Cardiac muscle cell (in vitro differentiated cells and primary cell): ENCODE measurements around the gene P2RX3. TPM values are rescaled to one million over a fixed set of nuclear protein-coding genes. Genes with fewer than 3 reads are reported as not detected.
A peak's percentile ranks its signal among the peaks of the same experiment; 100 is the strongest.

Source experiments
- DNase-seq, 2 donors: peaks; one replicate each; pipeline versions ENCODE4 v3.0.0 to v3.0.0-alpha.2; 2010 to 2017; ENCODE audit warnings: low read depth in 1 of 2, low spot score in 1 of 2
- H3K27ac ChIP-seq: fragments of 200-600 bp; sonication (generic); 2 replicates; pipeline ENCODE4 v1.5.1; 2016
- H3K27me3 ChIP-seq: fragments of 200-600 bp; sonication (generic); 2 replicates; pipeline ENCODE4 v1.6.0; 2016; ENCODE audit warnings: control low read depth
- H3K36me3 ChIP-seq: fragments of 200-600 bp; sonication (generic); 2 replicates; pipeline ENCODE4 v1.5.1; 2016; ENCODE audit warnings: control low read depth
- H3K4me1 ChIP-seq: fragments of 200-600 bp; sonication (generic); 2 replicates; pipeline ENCODE4 v1.8.1; 2017; ENCODE audit warnings: low read depth, mild to moderate bottlenecking, mixed run types
- H3K4me3 ChIP-seq: fragments of 200-600 bp; sonication (generic); 2 replicates; pipeline ENCODE4 v1.5.1; 2016; ENCODE audit warnings: mild to moderate bottlenecking
- H3K9me3 ChIP-seq: fragments of 200-600 bp; sonication (generic); 2 replicates; pipeline ENCODE4 v1.5.1; 2017; ENCODE audit warnings: low read depth, mild to moderate bottlenecking, control low read depth
- polyA plus RNA-seq: library from polyadenylated mRNA; unstranded; fragments of >200 nt; fragmentation: Nextera tagmentation; extraction: Ambion mirVana; gene quantifications from 2 replicates; pipeline ENCODE4 v1.2.1, GENCODE V29; 2016
- total RNA-seq: library from RNA; depleted of rRNA; stranded (reverse); fragments of >200 nt; gene quantifications from 2 replicates; pipeline ENCODE4 v1.2.3, GENCODE V29; 2016
- TF ChIP-seq, protein P1 (sequence below): IDR thresholded peaks from 2 replicates; pipeline ENCODE4 v1.5.1; 2012; ENCODE audit warnings: low read depth, mild to moderate bottlenecking, low read length

The P2RX3 gene
- total and polyA plus RNA-seq, 2 experiments from 2014 or later: 0.09 to 0.62 TPM

- TF ChIP-seq, protein P1, sequence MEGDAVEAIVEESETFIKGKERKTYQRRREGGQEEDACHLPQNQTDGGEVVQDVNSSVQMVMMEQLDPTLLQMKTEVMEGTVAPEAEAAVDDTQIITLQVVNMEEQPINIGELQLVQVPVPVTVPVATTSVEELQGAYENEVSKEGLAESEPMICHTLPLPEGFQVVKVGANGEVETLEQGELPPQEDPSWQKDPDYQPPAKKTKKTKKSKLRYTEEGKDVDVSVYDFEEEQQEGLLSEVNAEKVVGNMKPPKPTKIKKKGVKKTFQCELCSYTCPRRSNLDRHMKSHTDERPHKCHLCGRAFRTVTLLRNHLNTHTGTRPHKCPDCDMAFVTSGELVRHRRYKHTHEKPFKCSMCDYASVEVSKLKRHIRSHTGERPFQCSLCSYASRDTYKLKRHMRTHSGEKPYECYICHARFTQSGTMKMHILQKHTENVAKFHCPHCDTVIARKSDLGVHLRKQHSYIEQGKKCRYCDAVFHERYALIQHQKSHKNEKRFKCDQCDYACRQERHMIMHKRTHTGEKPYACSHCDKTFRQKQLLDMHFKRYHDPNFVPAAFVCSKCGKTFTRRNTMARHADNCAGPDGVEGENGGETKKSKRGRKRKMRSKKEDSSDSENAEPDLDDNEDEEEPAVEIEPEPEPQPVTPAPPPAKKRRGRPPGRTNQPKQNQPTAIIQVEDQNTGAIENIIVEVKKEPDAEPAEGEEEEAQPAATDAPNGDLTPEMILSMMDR: no peak
- H3K27me3 ChIP-seq: no peaks in the 10 kb centered on the region
- H3K27ac ChIP-seq: no peak overlapping the region
- peak in 1 of 2 donors; percentile 26 for DNase-seq
- H3K4me3 ChIP-seq: no peak overlapping the region
- no peaks in the 10 kb centered on the region for H3K9me3 ChIP-seq
- H3K4me1 ChIP-seq: peaks cover 18% of the 10 kb centered on the region
- no peaks in the 10 kb centered on the region for H3K36me3 ChIP-seq
Measured at GRCh38 chr11:57357856-57358255, 19.7 kb downstream of the P2RX3 start.

GRCh38 chr11:57358543-57358961 lies 20.4 kb downstream of the P2RX3 start:
- Histone ChIP-seq H3K9me3 (no peaks in the 10 kb centered on the region), H3K4me1 (peaks cover 14% of the 10 kb centered on the region), H3K27me3 (no peaks in the 10 kb centered on the region), H3K4me3 (no peak overlapping the region), H3K36me3 (no peaks in the 10 kb centered on the region), H3K27ac (no peak overlapping the region)
- no peak for DNase-seq
- TF ChIP-seq, protein P1: no peak

- Histone ChIP-seq H3K4me1 (peaks cover 9% of the 10 kb centered on the region), H3K4me3 (no peak overlapping the region), H3K9me3 (no peaks in the 10 kb centered on the region), H3K36me3 (no peaks in the 10 kb centered on the region), H3K27me3 (no peaks in the 10 kb centered on the region), H3K27ac (no peak overlapping the region)
- TF ChIP-seq, protein P1: no peak
- DNase-seq: no peak
Measured at GRCh38 chr11:57358991-57359390, 20.8 kb downstream of the P2RX3 start.

DNA sequence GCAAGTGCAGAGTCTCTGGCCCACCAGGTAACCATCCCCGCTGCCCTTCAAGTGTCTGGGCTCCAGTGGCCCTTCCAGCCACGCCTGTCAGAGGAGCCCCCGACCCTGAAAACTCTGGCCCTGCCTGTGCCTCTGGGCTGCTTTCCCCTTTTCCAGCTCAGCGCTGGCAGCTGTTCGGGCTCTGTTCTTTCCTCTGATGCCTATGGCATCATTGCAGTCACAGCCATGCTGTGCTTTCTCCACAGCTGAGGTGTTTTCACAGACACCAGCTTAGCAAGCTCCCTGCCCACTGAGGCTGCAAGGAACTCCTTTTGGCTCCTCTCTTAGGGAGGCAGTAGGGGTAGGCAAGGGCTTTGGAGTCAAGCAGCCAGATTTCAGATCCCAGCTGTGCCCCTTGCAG lies 21.2 kb downstream of the P2RX3 start:
- peaks cover 5% of the 10 kb centered on the region for H3K4me1 ChIP-seq
- no peak overlapping the region for H3K4me3 ChIP-seq
- H3K9me3 ChIP-seq: no peaks in the 10 kb centered on the region
- no peaks in the 10 kb centered on the region for H3K27me3 ChIP-seq
- H3K36me3 ChIP-seq: no peaks in the 10 kb centered on the region
- H3K27ac ChIP-seq: no peak overlapping the region
- TF ChIP-seq, protein P1: no peak
- no peak for DNase-seq

DNA sequence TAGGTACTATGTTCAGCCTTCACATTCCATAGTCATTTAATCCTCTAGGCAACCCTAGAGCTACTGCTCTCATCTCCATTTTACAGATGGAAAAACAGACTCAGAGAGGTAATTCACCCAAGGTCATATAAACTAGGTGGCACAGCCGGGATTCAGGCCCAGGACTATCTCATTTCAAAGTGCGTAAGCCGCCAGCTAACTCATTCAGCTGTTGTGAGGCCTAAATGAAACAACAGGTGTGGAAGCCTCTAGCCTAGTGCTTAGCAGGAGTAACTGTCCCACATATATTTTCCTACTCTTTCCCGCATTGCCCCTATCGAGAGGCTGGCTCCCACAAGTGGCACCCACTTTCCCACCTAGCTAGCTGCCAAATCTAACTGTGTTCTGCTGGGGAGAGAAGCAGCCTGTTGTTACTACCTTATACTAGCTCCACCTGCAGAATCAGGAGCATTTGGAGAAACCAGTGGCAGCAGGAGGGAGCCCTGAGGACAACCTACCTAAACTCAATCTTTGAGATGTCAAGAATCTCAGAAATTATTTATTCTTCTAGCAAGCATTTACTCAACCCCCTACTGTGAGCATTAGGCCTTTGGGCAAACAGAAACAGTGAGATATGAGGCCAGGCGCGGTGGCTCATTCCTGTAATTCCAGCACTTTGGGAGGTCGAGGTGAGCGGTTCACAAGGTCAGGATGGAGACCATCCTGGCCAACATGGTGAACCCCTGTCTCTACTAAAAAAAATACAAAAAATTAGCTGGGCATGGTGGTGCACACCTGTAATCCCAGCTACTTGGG lies 21.9 kb downstream of the P2RX3 start:
- Histone ChIP-seq H3K4me3 (no peak overlapping the region), H3K27ac (no peak overlapping the region), H3K36me3 (no peaks in the 10 kb centered on the region), H3K27me3 (no peaks in the 10 kb centered on the region), H3K4me1 (no peaks in the 10 kb centered on the region), H3K9me3 (no peaks in the 10 kb centered on the region)
- TF ChIP-seq, protein P1: no peak
- DNase-seq: no peak
